HepG2 (cell line): Measurements from ENCODE around the gene GNAI2.

Experiments
- ATF4 ChIP-seq, 2 experiments: fragments of 450-650 bp in 1 of 2; sonication (generic) in 1 of 2; formaldehyde crosslinking; IDR thresholded peaks; 2 replicates each; pipeline versions ENCODE4 v1.5.0 to v1.8.0; 2020 to 2022; ENCODE audit warnings: mild to moderate bottlenecking in 1 of 2, missing genetic modification reagents in 1 of 2
- CCDC6 ChIP-seq: sonication (generic); formaldehyde crosslinking; IDR thresholded peaks from 2 replicates; pipeline ENCODE4 v1.8.1; 2022; ENCODE audit warnings: mild to moderate bottlenecking, missing genetic modification reagents, moderate library complexity
- CTCF ChIP-seq: sonication (generic); formaldehyde crosslinking; IDR thresholded peaks from 2 replicates; pipeline ENCODE4 v1.5.0; 2020; ENCODE audit warnings: mild to moderate bottlenecking, missing genetic modification reagents, moderate library complexity
- ETV5 ChIP-seq: IDR thresholded peaks from 2 replicates; pipeline ENCODE4 v1.6.1; 2018; ENCODE audit warnings: missing biosample characterization, missing genetic modification reagents, inconsistent platforms, borderline replicate concordance
- POLR2AphosphoS5 ChIP-seq: IDR thresholded peaks from 2 replicates; pipeline ENCODE4 v1.6.1; 2012; ENCODE audit warnings: low read depth, low read length
- ZNF251 ChIP-seq: sonication (generic); formaldehyde crosslinking; IDR thresholded peaks from 2 replicates; pipeline ENCODE4 v1.9.0; 2021; ENCODE audit warnings: mild to moderate bottlenecking, missing genetic modification reagents
- ZNF644 ChIP-seq: IDR thresholded peaks from 2 replicates; pipeline ENCODE4 v1.6.1; 2016; ENCODE audit warnings: low read depth

GRCh38 chr3:50205413-50206276, 30.4 kb upstream of the GNAI2 start:
- TF ChIP-seq CTCF (CRISPR knock-in tag) (0 out of 2 replicates have a peak, but pooled peaks have one; percentile 3), CCDC6 (no peak), POLR2AphosphoS5 (peak; percentile 55), ETV5 (CRISPR knock-in tag) (no peak), ZNF251 (no peak), ATF4 (CRISPR knock-in tag; IDR thresholded peaks at IDR 0.05) (0 out of 4 replicates have a peak, but pooled peaks of 1 of the 2 experiments have one; percentile 15), ZNF644 (CRISPR knock-in tag) (no peak)
